Measurements from ENCODE around the gene SPATS2L.
"Not testable (repeated sequence)": the region's sequence is repeated elsewhere in the genome, so short reads cannot be mapped to it uniquely, and the experiment has no call there.

The SPATS2L gene

DNA sequence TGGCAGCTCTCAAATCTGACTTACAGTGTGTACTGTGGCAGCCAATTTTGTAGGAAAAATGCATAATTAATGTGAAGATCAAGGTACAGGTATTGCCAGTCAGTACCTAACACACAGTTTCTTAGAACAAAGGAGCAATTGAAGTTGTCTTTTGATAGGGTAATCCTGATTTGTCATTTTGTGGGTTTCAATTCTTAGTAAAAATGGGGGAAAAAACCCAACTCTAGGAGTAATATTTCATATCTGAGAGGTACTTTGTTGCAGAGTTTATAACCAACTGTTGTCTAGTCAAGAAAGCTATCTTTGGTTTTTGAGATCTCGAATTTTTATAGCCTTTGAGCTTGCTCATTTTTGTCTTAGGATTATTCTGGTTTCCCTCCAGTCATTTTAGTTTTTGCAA, 16.1 kb downstream of the SPATS2L start:
- no peaks in the 10 kb centered on the region for H3K9me3 Mint-ChIP-seq
- H3K4me1 Mint-ChIP-seq (ENCODE audit: low read depth): peaks cover 10% of the 10 kb centered on the region
- no peak overlapping the region for H3K27ac Mint-ChIP-seq
- H3K36me3 Mint-ChIP-seq (ENCODE audit: low read depth): no peaks in the 10 kb centered on the region
- no peaks in the 10 kb centered on the region for H3K27me3 Mint-ChIP-seq
- H3K4me3 Mint-ChIP-seq: no peak overlapping the region

DNA sequence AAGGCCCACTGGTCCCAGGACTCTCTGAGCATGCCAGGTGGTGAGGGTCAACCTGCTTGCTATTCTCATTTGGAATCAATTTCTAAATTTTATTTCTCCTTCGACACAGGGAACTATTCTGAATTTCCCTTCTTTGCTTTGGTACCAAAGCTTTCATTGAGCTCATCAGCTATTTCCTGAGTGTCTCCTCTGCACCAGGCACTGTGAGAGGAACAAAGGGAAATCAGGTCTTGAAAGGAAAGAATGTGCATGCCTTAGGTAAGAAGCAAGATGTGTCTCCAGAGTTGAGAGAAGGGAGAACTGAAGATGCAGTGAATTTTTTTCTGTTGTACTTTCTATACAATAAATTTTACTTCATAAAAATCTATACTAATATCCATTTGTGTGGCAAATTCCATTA, 17.9 kb downstream of the SPATS2L start:
- Mint-ChIP-seq H3K4me1 (ENCODE audit: low read depth) (peaks cover 10% of the 10 kb centered on the region), H3K27me3 (peaks cover 3% of the 10 kb centered on the region), H3K4me3 (no peak overlapping the region), H3K27ac (no peak overlapping the region), H3K9me3 (no peaks in the 10 kb centered on the region), H3K36me3 (ENCODE audit: low read depth) (no peaks in the 10 kb centered on the region)

- H3K9me3 Mint-ChIP-seq: no peaks in the 10 kb centered on the region
- peaks cover 3% of the 10 kb centered on the region for H3K27me3 Mint-ChIP-seq
- no peaks in the 10 kb centered on the region for H3K4me1 Mint-ChIP-seq (ENCODE audit: low read depth)
- no peak overlapping the region for H3K4me3 Mint-ChIP-seq
- H3K36me3 Mint-ChIP-seq (ENCODE audit: low read depth): no peaks in the 10 kb centered on the region
- H3K27ac Mint-ChIP-seq: no peak overlapping the region
Measured at GRCh38 chr2:200329384-200329783, 22.9 kb downstream of the SPATS2L start.

DNA sequence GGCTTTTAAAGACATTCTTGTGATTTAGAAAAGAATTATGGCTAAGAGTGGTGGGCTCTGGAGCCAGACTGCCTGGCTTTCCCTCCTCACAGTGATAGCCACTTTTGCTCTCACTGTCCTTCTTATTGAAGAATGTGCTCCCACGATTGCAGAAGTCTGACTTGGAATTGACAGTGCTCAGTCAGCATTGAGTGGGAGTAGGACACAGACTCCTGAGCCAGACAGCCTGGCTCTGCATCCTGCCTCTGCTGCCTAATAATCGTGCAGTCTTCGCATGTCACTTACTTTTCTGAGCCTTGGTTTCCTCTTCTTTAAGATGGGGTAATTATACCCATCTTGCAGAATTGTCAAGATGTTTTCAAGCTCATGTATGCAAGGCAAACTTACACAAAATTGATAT, 23.3 kb downstream of the SPATS2L start:
- Mint-ChIP-seq H3K27ac (no peak overlapping the region), H3K4me3 (no peak overlapping the region), H3K4me1 (ENCODE audit: low read depth) (no peaks in the 10 kb centered on the region), H3K36me3 (ENCODE audit: low read depth) (no peaks in the 10 kb centered on the region), H3K27me3 (peaks cover 3% of the 10 kb centered on the region), H3K9me3 (no peaks in the 10 kb centered on the region)

- no peak overlapping the region for H3K27ac Mint-ChIP-seq
Measured at GRCh38 chr2:200330351-200331060, 24.0 kb downstream of the SPATS2L start.

GRCh38 chr2:200331061-200331400, 24.5 kb downstream of the SPATS2L start:
- Mint-ChIP-seq H3K27ac (no peak overlapping the region), H3K36me3 (ENCODE audit: low read depth) (no peaks in the 10 kb centered on the region), H3K4me1 (ENCODE audit: low read depth) (no peaks in the 10 kb centered on the region), H3K4me3 (no peak overlapping the region), H3K27me3 (peaks cover 3% of the 10 kb centered on the region), H3K9me3 (no peaks in the 10 kb centered on the region)

More at GRCh38 chr2:200330351-200331060, 24.0 kb downstream of the SPATS2L start:
- Mint-ChIP-seq H3K9me3 (no peaks in the 10 kb centered on the region), H3K36me3 (ENCODE audit: low read depth) (no peaks in the 10 kb centered on the region), H3K4me1 (ENCODE audit: low read depth) (no peaks in the 10 kb centered on the region), H3K27me3 (peaks cover 3% of the 10 kb centered on the region), H3K4me3 (no peak overlapping the region)

DNA sequence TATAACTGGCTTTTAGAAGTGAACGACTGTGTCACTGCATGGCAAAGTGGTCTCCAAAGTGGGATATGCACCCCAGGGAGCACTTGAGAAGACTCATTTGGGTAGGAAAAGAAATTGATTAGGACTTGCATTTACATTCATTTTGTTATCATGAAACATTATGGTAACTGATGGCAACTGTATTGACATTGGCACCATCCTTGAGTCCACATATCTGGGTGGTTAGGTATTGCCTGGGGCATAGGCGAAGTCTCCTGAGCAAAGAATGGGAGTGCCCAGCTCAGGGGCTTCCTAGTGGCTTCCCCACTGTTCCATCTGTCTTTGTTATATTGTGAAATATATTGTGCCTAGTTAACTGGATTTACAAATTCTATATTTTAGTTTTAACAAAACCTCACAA, 29.2 kb downstream of the SPATS2L start:
- Mint-ChIP-seq H3K36me3 (ENCODE audit: low read depth) (no peaks in the 10 kb centered on the region), H3K27ac (no peak overlapping the region), H3K27me3 (no peaks in the 10 kb centered on the region), H3K4me1 (ENCODE audit: low read depth) (no peaks in the 10 kb centered on the region), H3K9me3 (no peaks in the 10 kb centered on the region), H3K4me3 (no peak overlapping the region)

- no peak overlapping the region for H3K4me3 Mint-ChIP-seq
- H3K9me3 Mint-ChIP-seq: no peaks in the 10 kb centered on the region
- no peaks in the 10 kb centered on the region for H3K36me3 Mint-ChIP-seq (ENCODE audit: low read depth)
- no peak overlapping the region for H3K27ac Mint-ChIP-seq
- no peaks in the 10 kb centered on the region for H3K27me3 Mint-ChIP-seq
- H3K4me1 Mint-ChIP-seq (ENCODE audit: low read depth): no peaks in the 10 kb centered on the region
Measured at GRCh38 chr2:200336980-200337615, 30.6 kb downstream of the SPATS2L start.

- no peaks in the 10 kb centered on the region for H3K36me3 Mint-ChIP-seq (ENCODE audit: low read depth)
- no peaks in the 10 kb centered on the region for H3K4me1 Mint-ChIP-seq (ENCODE audit: low read depth)
- H3K9me3 Mint-ChIP-seq: no peaks in the 10 kb centered on the region
- no peak overlapping the region for H3K27ac Mint-ChIP-seq
- H3K27me3 Mint-ChIP-seq: no peaks in the 10 kb centered on the region
- no peak overlapping the region for H3K4me3 Mint-ChIP-seq
Measured at GRCh38 chr2:200337621-200338020, 31.1 kb downstream of the SPATS2L start.

DNA sequence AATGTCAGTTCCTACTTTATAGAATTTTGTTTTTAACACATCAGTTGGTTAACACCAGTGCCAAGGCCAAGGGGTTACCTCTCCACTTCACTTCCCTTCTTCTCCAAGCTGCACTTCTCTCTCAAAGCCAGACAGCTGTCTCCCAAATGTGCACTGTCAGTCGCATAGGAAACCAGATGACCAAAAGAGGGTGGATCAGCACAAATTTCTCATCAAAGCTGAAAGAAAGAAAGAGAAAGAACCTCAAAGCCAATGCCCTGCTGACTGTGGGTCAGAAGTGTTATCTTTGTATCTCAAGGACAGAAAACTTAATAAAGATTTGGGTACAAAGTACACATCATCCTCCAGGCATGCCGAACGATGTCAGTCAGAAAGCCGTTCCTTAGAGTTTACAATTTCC, 32.2 kb downstream of the SPATS2L start:
- Mint-ChIP-seq H3K4me3 (no peak overlapping the region), H3K9me3 (no peaks in the 10 kb centered on the region), H3K27me3 (no peaks in the 10 kb centered on the region), H3K4me1 (ENCODE audit: low read depth) (no peaks in the 10 kb centered on the region), H3K36me3 (ENCODE audit: low read depth) (no peaks in the 10 kb centered on the region), H3K27ac (no peak overlapping the region)

GRCh38 chr2:200340508-200341224, 34.2 kb downstream of the SPATS2L start:
- H3K27ac Mint-ChIP-seq: no peak overlapping the region
- no peaks in the 10 kb centered on the region for H3K36me3 Mint-ChIP-seq (ENCODE audit: low read depth)
- no peaks in the 10 kb centered on the region for H3K27me3 Mint-ChIP-seq
- no peak overlapping the region for H3K4me3 Mint-ChIP-seq
- no peaks in the 10 kb centered on the region for H3K9me3 Mint-ChIP-seq
- no peaks in the 10 kb centered on the region for H3K4me1 Mint-ChIP-seq (ENCODE audit: low read depth)

DNA sequence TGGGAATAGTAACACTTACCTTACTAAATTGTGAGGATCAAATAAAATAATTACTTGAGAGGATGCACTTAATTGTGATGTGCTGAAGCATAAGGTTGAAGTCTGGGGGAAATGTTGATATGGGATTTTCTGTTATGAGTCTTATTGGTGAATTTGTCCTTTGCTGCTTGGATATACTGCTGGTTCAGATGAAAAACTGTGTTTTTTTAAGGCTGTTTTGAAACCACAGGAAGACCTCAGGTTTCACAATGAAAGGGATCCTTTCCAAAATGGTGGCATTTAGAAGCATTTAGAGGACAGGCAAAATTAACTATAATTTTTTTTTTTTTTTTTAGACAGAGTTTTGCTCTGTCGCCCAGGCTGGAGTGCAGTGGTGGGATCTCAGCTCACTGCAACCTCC, 34.9 kb downstream of the SPATS2L start:
- Mint-ChIP-seq H3K27ac (no peak overlapping the region), H3K36me3 (ENCODE audit: low read depth) (no peaks in the 10 kb centered on the region), H3K27me3 (no peaks in the 10 kb centered on the region), H3K9me3 (no peaks in the 10 kb centered on the region), H3K4me1 (ENCODE audit: low read depth) (no peaks in the 10 kb centered on the region), H3K4me3 (no peak overlapping the region)

- no peaks in the 10 kb centered on the region for H3K36me3 Mint-ChIP-seq (ENCODE audit: low read depth)
- H3K27me3 Mint-ChIP-seq: no peaks in the 10 kb centered on the region
- H3K4me3 Mint-ChIP-seq: no peak overlapping the region
- no peaks in the 10 kb centered on the region for H3K9me3 Mint-ChIP-seq
- H3K4me1 Mint-ChIP-seq (ENCODE audit: low read depth): no peaks in the 10 kb centered on the region
- no peak overlapping the region for H3K27ac Mint-ChIP-seq
Measured at GRCh38 chr2:200342235-200342634, 35.7 kb downstream of the SPATS2L start.

DNA sequence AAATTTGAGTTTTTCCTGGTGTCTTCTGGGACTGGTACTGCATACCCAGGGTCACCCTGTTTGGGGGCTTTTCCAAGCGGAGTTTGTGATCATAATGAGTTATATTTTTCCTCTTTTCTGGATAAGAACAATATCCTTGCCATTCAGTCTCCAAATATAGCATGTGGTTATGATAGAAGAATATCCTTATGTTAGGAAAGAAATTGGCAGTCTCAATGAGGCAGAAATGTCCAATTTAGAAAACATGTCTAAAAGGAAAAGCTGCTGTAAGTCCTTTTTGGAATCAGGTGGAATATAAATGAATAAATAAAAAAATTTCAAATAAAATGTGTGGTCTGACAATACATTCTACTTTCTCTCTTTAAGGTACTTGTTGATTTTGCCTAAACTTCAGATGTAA, 36.2 kb downstream of the SPATS2L start:
- H3K4me3 Mint-ChIP-seq: no peak overlapping the region
- no peaks in the 10 kb centered on the region for H3K27me3 Mint-ChIP-seq
- H3K36me3 Mint-ChIP-seq (ENCODE audit: low read depth): no peaks in the 10 kb centered on the region
- H3K27ac Mint-ChIP-seq: no peak overlapping the region
- no peaks in the 10 kb centered on the region for H3K9me3 Mint-ChIP-seq
- no peaks in the 10 kb centered on the region for H3K4me1 Mint-ChIP-seq (ENCODE audit: low read depth)

DNA sequence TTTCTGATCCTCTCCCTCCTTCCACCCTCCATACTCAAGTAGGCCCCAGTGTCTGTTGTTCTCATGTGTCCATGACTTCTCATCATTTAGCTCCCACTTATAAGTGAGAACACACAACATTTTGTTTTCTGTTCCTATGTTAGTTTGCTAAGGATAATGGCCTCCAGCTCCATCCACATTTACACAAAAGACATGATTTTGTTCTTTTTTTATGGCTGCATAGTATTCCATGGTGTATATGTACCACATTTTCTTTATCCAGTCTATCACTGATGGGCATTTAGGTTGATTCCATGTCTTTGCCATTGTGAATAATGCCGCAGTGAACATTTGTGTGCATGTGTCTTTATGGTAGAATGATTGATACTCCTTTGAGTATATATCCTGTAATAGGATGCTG, 37.7 kb downstream of the SPATS2L start:
- H3K27ac Mint-ChIP-seq; H3K4me3 Mint-ChIP-seq; H3K9me3 Mint-ChIP-seq; H3K4me1 Mint-ChIP-seq (ENCODE audit: low read depth); H3K36me3 Mint-ChIP-seq (ENCODE audit: low read depth); H3K27me3 Mint-ChIP-seq: not testable (repeated sequence)
